HepG2 (cell line): ENCODE results near the gene SNAPC4. TPM values are rescaled to one million over a fixed set of nuclear protein-coding genes. Genes with fewer than 3 reads are reported as not detected.

Experiments
- ARNT ChIP-seq: fragments of 450-650 bp; IDR thresholded peaks from 2 replicates; pipeline ENCODE4 v1.6.1; 2017
- ATAD3A ChIP-seq: sonication (generic); formaldehyde crosslinking; IDR thresholded peaks from 2 replicates; pipeline ENCODE4 v1.4.0; 2020; ENCODE audit warnings: missing genetic modification reagents
- DNMT1 ChIP-seq: sonication (generic); formaldehyde crosslinking; IDR thresholded peaks from 2 replicates; pipeline ENCODE4 v1.5.1; 2020; ENCODE audit warnings: mild to moderate bottlenecking, missing genetic modification reagents
- HMGXB4 ChIP-seq, 2 experiments: sonication (generic) in 1 of 2; formaldehyde crosslinking in 1 of 2; IDR thresholded peaks; 2 replicates each; pipeline versions ENCODE4 v1.4.0 to v1.6.1; 2018 to 2020; ENCODE audit warnings: missing genetic modification reagents in 2 of 2, borderline replicate concordance in 1 of 2, low read depth in 1 of 2, mild to moderate bottlenecking in 1 of 2, missing biosample characterization in 1 of 2
- PHF21A ChIP-seq: sonication (generic); formaldehyde crosslinking; IDR thresholded peaks from 2 replicates; pipeline ENCODE4 v1.5.0; 2020; ENCODE audit warnings: mild to moderate bottlenecking, missing genetic modification reagents
- RAD21 ChIP-seq: fragments of 450-650 bp; formaldehyde crosslinking; IDR thresholded peaks from 2 replicates; pipeline ENCODE4 v1.5.0; 2020; ENCODE audit warnings: mild to moderate bottlenecking
- RXRA ChIP-seq: sonication (generic); formaldehyde crosslinking; IDR thresholded peaks from 2 replicates; pipeline ENCODE4 v1.5.1; 2020; ENCODE audit warnings: missing genetic modification reagents
- SMC3 ChIP-seq: IDR thresholded peaks from 2 replicates; pipeline ENCODE4 v1.6.1; 2011; ENCODE audit warnings: low read length, improper control_type of control experiment
- ZBTB14 ChIP-seq: sonication (generic); formaldehyde crosslinking; IDR thresholded peaks from 2 replicates; pipeline ENCODE4 v1.4.0; 2020; ENCODE audit warnings: missing genetic modification reagents
- ZNF142 ChIP-seq: sonication (generic); formaldehyde crosslinking; IDR thresholded peaks from 2 replicates; pipeline ENCODE4 v1.4.0; 2020; ENCODE audit warnings: missing genetic modification reagents
- ZNF275 ChIP-seq: sonication (generic); formaldehyde crosslinking; IDR thresholded peaks from 2 replicates; pipeline ENCODE4 v1.8.0; 2022; ENCODE audit warnings: missing genetic modification reagents, mild to moderate bottlenecking, inconsistent platforms, borderline replicate concordance
- ZNF547 ChIP-seq: sonication (generic); formaldehyde crosslinking; IDR thresholded peaks from 2 replicates; pipeline ENCODE4 v1.5.1; 2020; ENCODE audit warnings: mild to moderate bottlenecking, missing genetic modification reagents
- ZNF709 ChIP-seq: sonication (generic); formaldehyde crosslinking; IDR thresholded peaks from 2 replicates; pipeline ENCODE4 v1.5.0; 2020; ENCODE audit warnings: mild to moderate bottlenecking, missing genetic modification reagents
- ZNF776 ChIP-seq: sonication (generic); formaldehyde crosslinking; IDR thresholded peaks from 2 replicates; pipeline ENCODE4 v1.4.0; 2020; ENCODE audit warnings: mild to moderate bottlenecking, missing genetic modification reagents
- polyA plus RNA-seq, 8 experiments: library from polyadenylated mRNA; depleted of rRNA in 3 of 8; stranded (reverse) in 7 of 8; unstranded in 1 of 8; fragments of >200 nt; fragmentation: Illumina TruSeq in 4 of 8; extraction: Trizol in 4 of 8; gene quantifications; 2 replicates each; pipeline versions ENCODE4 v1.2.1 to v1.2.3, GENCODE V29; 2011 to 2016; ENCODE audit warnings: low read depth in 4 of 8, missing spikeins in 1 of 8, mixed read lengths in 1 of 8; ENCODE audit not compliant: insufficient read depth in 1 of 8
- total RNA-seq, 5 experiments: library from RNA; depleted of rRNA; stranded (reverse); fragments of >200 nt; fragmentation: Illumina TruSeq; extraction: Trizol; gene quantifications; 2 replicates each; pipeline ENCODE4 v1.2.3, GENCODE V29; 2016; ENCODE audit warnings: low read depth in 1 of 5
- TF ChIP-seq, protein P1 (sequence below): IDR thresholded peaks from 2 replicates; pipeline ENCODE4 v1.6.1; 2018; ENCODE audit warnings: missing genetic modification reagents

Gene SNAPC4
- total and polyA plus RNA-seq, 2 of the 13 experiments (the other 11 are each of a cell fraction or from before 2014, with no cell fraction given) = 2.0 to 6.0 TPM

GRCh38 chr9:136400038-136400834 lies at the start of gene SNAPC4 (continued):
- TF ChIP-seq ZNF275 (CRISPR knock-in tag) = 0 out of 2 replicates have a peak, but pooled peaks have one; percentile 65
- TF ChIP-seq, protein P1, sequence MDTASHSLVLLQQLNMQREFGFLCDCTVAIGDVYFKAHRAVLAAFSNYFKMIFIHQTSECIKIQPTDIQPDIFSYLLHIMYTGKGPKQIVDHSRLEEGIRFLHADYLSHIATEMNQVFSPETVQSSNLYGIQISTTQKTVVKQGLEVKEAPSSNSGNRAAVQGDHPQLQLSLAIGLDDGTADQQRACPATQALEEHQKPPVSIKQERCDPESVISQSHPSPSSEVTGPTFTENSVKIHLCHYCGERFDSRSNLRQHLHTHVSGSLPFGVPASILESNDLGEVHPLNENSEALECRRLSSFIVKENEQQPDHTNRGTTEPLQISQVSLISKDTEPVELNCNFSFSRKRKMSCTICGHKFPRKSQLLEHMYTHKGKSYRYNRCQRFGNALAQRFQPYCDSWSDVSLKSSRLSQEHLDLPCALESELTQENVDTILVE (CRISPR knock-in tag) = peak; percentile 51; the same call in 1 of the 2 replicates
- TF ChIP-seq PHF21A (CRISPR knock-in tag) = peak; percentile 63; the same call in 1 of the 2 replicates
- TF ChIP-seq ATAD3A (CRISPR knock-in tag) = no peak
- peak; percentile 69; the same call in 1 of the 2 replicates for TF ChIP-seq ZNF142 (CRISPR knock-in tag)
- 0 out of 2 replicates have a peak, but pooled peaks have one; percentile 58 for TF ChIP-seq ZNF547 (CRISPR knock-in tag)
- peak; percentile 69 for TF ChIP-seq ZBTB14 (CRISPR knock-in tag)
- TF ChIP-seq ARNT = no peak
- TF ChIP-seq HMGXB4 (CRISPR knock-in tag; IDR thresholded peaks at IDR 0.05; ENCODE audit: borderline replicate concordance in 1 of 2, low read depth in 1 of 2) = peak; percentile 78 to 86; a peak in 3 of 4 replicates
- TF ChIP-seq SMC3 = peak; percentile 24; the same call in 1 of the 2 replicates
- TF ChIP-seq RAD21 = peak; percentile 95
- peak; percentile 64; the same call in 1 of the 2 replicates for TF ChIP-seq DNMT1 (CRISPR knock-in tag)
- TF ChIP-seq ZNF776 = peak; percentile 40; the same call in 1 of the 2 replicates
- TF ChIP-seq ZNF709 (CRISPR knock-in tag) = peak; percentile 60; the same call in 1 of the 2 replicates
- 0 out of 2 replicates have a peak, but pooled peaks have one; percentile 12 for TF ChIP-seq RXRA (CRISPR knock-in tag)
